Parathyroid adenoma (tissue), 2 donors: ENCODE results near the gene BCL2L1.

Experiments
- H2AFZ ChIP-seq: fragments of 300-600 bp; sonication (generic); one replicate; pipeline ENCODE4 v1.7.0; 2017; ENCODE audit warnings: antibody characterized with exemption, mild to moderate bottlenecking
- H3K27ac ChIP-seq: fragments of 300-600 bp; sonication (generic); one replicate; pipeline ENCODE4 v1.7.0; 2017
- H3K27me3 ChIP-seq: fragments of 300-600 bp; sonication (generic); one replicate; pipeline ENCODE4 v1.7.0; 2017; ENCODE audit warnings: low read length; ENCODE audit not compliant: control insufficient read depth, insufficient read depth
- H3K36me3 ChIP-seq: fragments of 300-600 bp; sonication (generic); one replicate; pipeline ENCODE4 v1.7.0; 2017; ENCODE audit warnings: low read length; ENCODE audit not compliant: control insufficient read depth, insufficient read depth
- H3K4me1 ChIP-seq: fragments of 300-600 bp; sonication (generic); one replicate; pipeline ENCODE4 v1.7.0; 2017; ENCODE audit warnings: control low read depth
- H3K4me2 ChIP-seq: fragments of 300-600 bp; sonication (generic); one replicate; pipeline ENCODE4 v1.7.0; 2017; ENCODE audit warnings: low read length
- H3K4me3 ChIP-seq: fragments of 300-600 bp; sonication (generic); one replicate; pipeline ENCODE4 v1.7.0; 2017; ENCODE audit warnings: low read depth, low read length
- H3K79me2 ChIP-seq: fragments of 300-600 bp; sonication (generic); one replicate; pipeline ENCODE4 v1.7.0; 2017; ENCODE audit warnings: control low read depth
- H3K9ac ChIP-seq: fragments of 300-600 bp; sonication (generic); one replicate; pipeline ENCODE4 v1.7.0; 2017; ENCODE audit warnings: mild to moderate bottlenecking
- H3K9me3 ChIP-seq: fragments of 300-600 bp; sonication (generic); one replicate; pipeline ENCODE4 v1.7.0; 2017; ENCODE audit warnings: low read length; ENCODE audit not compliant: control insufficient read depth
- CTCF ChIP-seq: fragments of 300-600 bp; sonication (generic); IDR thresholded peaks from one replicate; pipeline ENCODE4 v1.7.0; 2017; ENCODE audit warnings: antibody characterized with exemption, mild to moderate bottlenecking
- donor health status: primary hyperparathyroidism.

BCL2L1 gene

DNA sequence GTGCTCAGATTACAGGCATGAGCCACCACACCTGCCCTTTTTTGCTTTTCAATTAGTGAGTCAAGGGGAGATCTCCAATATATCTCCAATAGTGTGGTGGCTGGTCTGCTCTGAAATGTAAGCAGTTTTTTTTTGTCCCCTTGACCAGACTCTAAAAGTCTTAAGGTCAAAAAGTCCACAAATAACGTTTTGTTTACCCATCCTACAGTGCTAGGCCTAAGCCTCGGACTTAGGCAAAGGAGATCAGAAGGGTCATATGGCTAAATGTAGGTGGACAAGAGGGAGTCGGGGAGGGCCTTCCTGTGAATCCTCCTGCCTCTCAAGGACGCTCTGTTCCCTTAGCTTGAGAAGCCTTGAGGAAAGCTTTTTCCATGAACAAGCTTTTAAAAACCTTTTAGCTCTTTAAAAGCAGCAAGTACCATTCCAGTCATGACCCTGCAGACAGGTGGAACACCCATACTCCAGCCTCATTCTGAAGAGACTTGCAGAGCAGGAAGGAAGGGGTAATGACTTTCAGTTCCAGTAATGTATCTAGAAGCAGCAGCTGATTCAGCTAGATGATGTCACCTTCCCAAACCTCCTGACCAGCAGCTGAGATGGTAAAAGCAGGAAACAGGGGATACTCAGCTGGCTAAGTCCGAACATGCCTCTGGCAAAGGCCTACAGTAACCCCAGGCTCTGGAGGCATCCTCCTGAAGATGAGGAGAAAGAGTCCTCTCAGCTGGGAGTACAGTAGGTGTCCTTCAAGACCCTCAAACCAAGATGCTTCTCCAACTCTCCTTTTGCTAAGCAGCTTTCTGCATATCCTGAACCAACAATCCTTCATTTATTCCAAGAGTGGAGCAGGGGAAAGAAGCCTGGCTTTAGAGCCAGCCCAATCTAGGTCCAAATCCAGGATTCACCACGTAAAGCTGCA is 23.6 kb downstream of the BCL2L1 start:
- H3K4me3 ChIP-seq = peak overlapping the region; percentile 4
- no peaks in the 10 kb centered on the region for H3K36me3 ChIP-seq
- H3K27ac ChIP-seq = peak overlapping the region; percentile 55
- no peak overlapping the region for H2AFZ ChIP-seq
- H3K27me3 ChIP-seq = no peaks in the 10 kb centered on the region
- H3K4me2 ChIP-seq = peak overlapping the region; percentile 4
- no peak for TF ChIP-seq CTCF
- H3K9me3 ChIP-seq = no peaks in the 10 kb centered on the region
- no peak overlapping the region for H3K9ac ChIP-seq
- H3K4me1 ChIP-seq = peaks cover 21% of the 10 kb centered on the region
- peaks cover 61% of the 10 kb centered on the region for H3K79me2 ChIP-seq

DNA sequence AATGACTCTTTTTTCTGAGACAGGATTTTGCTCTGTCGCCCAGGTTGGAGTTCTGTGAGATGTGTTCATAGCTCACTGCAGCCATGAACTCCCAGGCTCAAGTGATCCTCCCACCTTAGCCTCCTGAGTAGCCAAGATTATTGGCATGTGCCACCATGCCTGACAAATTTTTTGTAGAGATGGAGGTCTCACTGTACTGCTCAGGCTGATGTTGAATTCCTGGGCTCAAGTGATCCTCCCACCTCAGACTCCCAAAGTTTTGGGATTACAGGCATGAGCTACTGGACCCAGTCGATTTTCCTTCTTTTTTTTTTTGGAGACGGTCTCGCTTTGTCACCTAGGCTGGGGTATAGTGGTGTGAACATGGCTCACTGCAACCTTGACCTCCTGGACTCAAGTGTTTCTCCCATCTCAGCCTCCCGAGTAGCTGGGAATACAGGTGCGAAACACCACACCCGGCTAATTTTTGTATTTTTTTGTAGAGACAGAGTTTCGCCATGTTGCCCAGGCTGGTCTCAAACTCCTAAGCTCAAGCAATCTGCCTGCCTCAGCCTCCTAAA is 24.3 kb downstream of the BCL2L1 start:
- Histone ChIP-seq H3K4me1 (peaks cover 21% of the 10 kb centered on the region), H3K27me3 (no peaks in the 10 kb centered on the region), H3K9ac (no peak overlapping the region), H2AFZ (no peak overlapping the region), H3K27ac (peak overlapping the region; percentile 55), H3K4me2 (no peak overlapping the region), H3K9me3 (no peaks in the 10 kb centered on the region), H3K36me3 (no peaks in the 10 kb centered on the region), H3K79me2 (peaks cover 61% of the 10 kb centered on the region), H3K4me3 (no peak overlapping the region)
- no peak for TF ChIP-seq CTCF

- no peak overlapping the region for H3K27ac ChIP-seq
- no peak for TF ChIP-seq CTCF
- H3K79me2 ChIP-seq = peaks cover 40% of the 10 kb centered on the region
- H3K9me3 ChIP-seq = no peaks in the 10 kb centered on the region
- H3K4me2 ChIP-seq = no peak overlapping the region
- H3K27me3 ChIP-seq = no peaks in the 10 kb centered on the region
- H3K36me3 ChIP-seq = no peaks in the 10 kb centered on the region
- H3K4me3 ChIP-seq = no peak overlapping the region
- no peak overlapping the region for H2AFZ ChIP-seq
- peaks cover 25% of the 10 kb centered on the region for H3K4me1 ChIP-seq
- no peak overlapping the region for H3K9ac ChIP-seq
Measured at GRCh38 chr20:31695849-31696804, 26.5 kb downstream of the BCL2L1 start.

DNA sequence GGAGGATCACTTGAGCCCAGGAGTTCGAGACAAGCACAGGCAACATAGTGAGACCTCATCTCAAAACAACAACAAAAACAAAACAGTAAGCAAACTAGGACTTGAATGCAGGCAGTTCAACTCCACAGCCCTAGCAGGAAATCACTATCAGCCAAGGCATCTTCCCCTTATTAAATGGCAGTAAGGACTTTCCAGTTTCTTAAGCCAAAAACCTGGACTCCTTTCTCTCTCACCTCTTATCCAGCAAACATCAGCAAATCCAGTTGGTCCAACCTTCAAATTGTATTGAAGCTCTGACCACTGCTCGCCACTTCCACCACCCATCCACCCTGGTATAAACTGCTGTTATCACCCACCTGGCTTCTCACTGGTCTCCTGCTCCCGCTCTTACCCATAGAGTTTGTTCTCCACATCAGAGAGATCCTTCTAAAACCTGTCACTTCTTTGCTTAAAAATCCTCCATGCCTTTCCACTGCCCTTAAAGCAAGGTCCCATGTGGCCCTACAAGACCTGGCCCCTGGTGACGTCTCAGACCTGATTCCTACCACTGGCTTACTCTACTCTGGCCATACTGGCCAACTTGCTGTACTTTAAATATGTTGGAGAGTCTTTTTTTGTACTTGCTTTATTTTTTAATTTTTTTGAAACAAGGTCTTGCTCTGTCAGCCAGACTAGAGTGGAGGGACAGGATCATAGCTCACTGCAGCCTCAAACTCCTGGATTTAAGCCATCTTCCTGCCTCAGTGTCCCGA is 27.6 kb downstream of the BCL2L1 start:
- no peaks in the 10 kb centered on the region for H3K9me3 ChIP-seq
- no peak overlapping the region for H3K9ac ChIP-seq
- peaks cover 25% of the 10 kb centered on the region for H3K4me1 ChIP-seq
- H3K4me2 ChIP-seq = no peak overlapping the region
- H3K27ac ChIP-seq = no peak overlapping the region
- H3K27me3 ChIP-seq = no peaks in the 10 kb centered on the region
- no peak for TF ChIP-seq CTCF
- peaks cover 38% of the 10 kb centered on the region for H3K79me2 ChIP-seq
- no peak overlapping the region for H3K4me3 ChIP-seq
- no peaks in the 10 kb centered on the region for H3K36me3 ChIP-seq
- no peak overlapping the region for H2AFZ ChIP-seq
